ENCODE data around the gene CAPN12.
"Not testable (repeated sequence)": the region's sequence is repeated elsewhere in the genome, so short reads cannot be mapped to it uniquely, and the experiment has no call there.

The CAPN12 gene

DNA sequence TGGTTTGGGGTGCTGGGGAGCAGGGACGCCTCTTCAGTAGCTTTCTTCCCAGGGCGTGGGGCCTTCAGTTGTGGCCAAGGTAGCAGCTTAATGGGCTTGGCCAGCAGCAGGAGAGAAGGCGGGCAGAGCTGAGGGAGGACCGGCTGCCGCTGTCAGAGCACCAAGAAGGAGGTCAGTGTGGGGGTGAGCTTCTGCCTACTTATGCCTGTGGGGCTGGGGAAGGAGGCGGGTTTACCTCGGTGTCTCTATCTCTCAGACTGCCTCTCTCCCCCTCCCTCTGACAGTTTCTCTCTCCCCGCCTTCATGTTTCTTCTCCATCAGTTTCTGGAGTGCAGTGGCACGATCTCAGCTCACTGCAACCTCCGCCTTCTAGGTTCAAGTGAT lies at the start of gene CAPN12:
TSS of gene CAPN12 (minus strand) at position 177 of the 384 bp plus-strand sequence. CDS start 309 bp downstream, outside the sequence.
- DNase-seq: no peak
- Histone ChIP-seq H3K9me3 (ENCODE audit: severe bottlenecking) (no peaks in the 10 kb centered on the region), H3K27ac (no peak within 1 kb of the TSS), H3K27me3 (ENCODE audit: insufficient read depth, low read depth, severe bottlenecking) (no peaks in the 10 kb centered on the region), H3K4me3 (ENCODE audit: low read depth, low read length) (no peak within 1 kb of the TSS), H3K36me3 (no peaks in the 10 kb centered on the region)
- TF ChIP-seq, protein P1, sequence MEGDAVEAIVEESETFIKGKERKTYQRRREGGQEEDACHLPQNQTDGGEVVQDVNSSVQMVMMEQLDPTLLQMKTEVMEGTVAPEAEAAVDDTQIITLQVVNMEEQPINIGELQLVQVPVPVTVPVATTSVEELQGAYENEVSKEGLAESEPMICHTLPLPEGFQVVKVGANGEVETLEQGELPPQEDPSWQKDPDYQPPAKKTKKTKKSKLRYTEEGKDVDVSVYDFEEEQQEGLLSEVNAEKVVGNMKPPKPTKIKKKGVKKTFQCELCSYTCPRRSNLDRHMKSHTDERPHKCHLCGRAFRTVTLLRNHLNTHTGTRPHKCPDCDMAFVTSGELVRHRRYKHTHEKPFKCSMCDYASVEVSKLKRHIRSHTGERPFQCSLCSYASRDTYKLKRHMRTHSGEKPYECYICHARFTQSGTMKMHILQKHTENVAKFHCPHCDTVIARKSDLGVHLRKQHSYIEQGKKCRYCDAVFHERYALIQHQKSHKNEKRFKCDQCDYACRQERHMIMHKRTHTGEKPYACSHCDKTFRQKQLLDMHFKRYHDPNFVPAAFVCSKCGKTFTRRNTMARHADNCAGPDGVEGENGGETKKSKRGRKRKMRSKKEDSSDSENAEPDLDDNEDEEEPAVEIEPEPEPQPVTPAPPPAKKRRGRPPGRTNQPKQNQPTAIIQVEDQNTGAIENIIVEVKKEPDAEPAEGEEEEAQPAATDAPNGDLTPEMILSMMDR (IDR thresholded peaks at IDR 0.05; ENCODE audit: low read depth, low read length): no peak

GRCh38 chr19:38793671-38794070 lies 49.4 kb upstream of the CAPN12 start:
- H3K4me3 ChIP-seq (ENCODE audit: low read depth, low read length): no peak overlapping the region
- no peak overlapping the region for H3K27ac ChIP-seq
- H3K36me3 ChIP-seq: no peaks in the 10 kb centered on the region
- no peaks in the 10 kb centered on the region for H3K27me3 ChIP-seq (ENCODE audit: insufficient read depth, low read depth, severe bottlenecking)
- TF ChIP-seq, protein P1 (IDR thresholded peaks at IDR 0.05; ENCODE audit: low read depth, low read length): no peak
- no peaks in the 10 kb centered on the region for H3K9me3 ChIP-seq (ENCODE audit: severe bottlenecking)
- DNase-seq: no peak

DNA sequence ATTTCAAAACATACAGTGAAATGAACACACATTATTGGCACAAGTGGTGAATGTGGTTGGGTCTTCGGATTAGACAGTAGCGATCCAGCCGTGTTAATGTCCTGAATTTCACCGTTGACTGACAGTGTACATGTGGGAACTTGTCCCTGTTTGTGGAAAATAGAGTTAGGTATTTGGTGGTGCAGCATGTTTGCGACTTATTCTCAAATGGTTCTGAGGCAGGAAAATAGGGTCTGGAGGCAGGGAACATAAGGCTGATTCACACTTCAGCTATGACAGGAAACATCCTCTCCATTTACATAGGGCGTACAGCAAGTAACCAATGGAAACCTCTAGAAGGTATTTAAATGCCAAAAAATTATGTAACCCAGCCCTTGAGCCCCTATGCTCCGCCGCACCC lies 48.9 kb upstream of the CAPN12 start:
- H3K4me3 ChIP-seq (ENCODE audit: low read depth, low read length): no peak overlapping the region
- no peak for DNase-seq

GRCh38 chr19:38792250-38793111 lies 48.2 kb upstream of the CAPN12 start:
- DNase-seq: no peak
- no peak overlapping the region for H3K4me3 ChIP-seq (ENCODE audit: low read depth, low read length)

More for the DNA sequence above, 48.9 kb upstream of the CAPN12 start:
- Histone ChIP-seq H3K27me3 (ENCODE audit: insufficient read depth, low read depth, severe bottlenecking) (no peaks in the 10 kb centered on the region), H3K27ac (no peak overlapping the region), H3K9me3 (ENCODE audit: severe bottlenecking) (no peaks in the 10 kb centered on the region), H3K36me3 (no peaks in the 10 kb centered on the region)
- TF ChIP-seq, protein P1 (IDR thresholded peaks at IDR 0.05; ENCODE audit: low read depth, low read length): no peak

DNA sequence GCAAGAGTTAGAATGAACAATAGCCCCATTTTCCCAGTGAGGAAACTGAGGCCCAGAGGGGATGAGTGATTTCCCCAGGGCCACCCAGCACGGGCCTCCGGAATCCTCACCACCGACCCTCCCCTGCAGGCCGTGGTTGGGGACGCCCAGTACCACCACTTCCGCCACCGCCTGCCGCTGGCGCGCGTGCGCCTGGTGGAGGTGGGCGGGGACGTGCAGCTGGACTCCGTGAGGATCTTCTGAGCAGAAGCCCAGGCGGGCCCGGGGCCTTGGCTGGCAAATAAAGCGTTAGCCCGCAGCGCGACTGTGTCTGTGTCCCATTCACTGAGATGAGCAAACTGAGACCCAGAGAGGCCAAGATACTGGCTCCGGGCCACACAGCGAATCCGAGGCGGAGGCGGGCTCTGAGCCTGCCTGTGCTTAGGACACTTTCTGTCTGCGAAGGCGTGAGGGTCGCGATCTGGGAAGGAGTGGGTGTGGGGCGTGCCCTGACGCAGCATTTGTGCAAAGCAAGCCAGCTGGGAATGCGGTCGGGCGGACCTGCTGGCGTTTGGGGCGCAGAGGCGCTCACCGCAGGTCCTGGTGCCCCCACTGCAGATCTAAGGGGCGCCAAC lies 47.3 kb upstream of the CAPN12 start:
- not testable (repeated sequence) for H3K27ac ChIP-seq; H3K9me3 ChIP-seq (ENCODE audit: severe bottlenecking); DNase-seq; H3K4me3 ChIP-seq (ENCODE audit: low read depth, low read length); H3K27me3 ChIP-seq (ENCODE audit: insufficient read depth, low read depth, severe bottlenecking); H3K36me3 ChIP-seq

More at GRCh38 chr19:38792250-38793111, 48.2 kb upstream of the CAPN12 start:
- no peaks in the 10 kb centered on the region for H3K36me3 ChIP-seq
- H3K9me3 ChIP-seq (ENCODE audit: severe bottlenecking): no peaks in the 10 kb centered on the region
- H3K27ac ChIP-seq: no peak overlapping the region
- TF ChIP-seq, protein P1 (IDR thresholded peaks at IDR 0.05; ENCODE audit: low read depth, low read length): no peak
- H3K27me3 ChIP-seq (ENCODE audit: insufficient read depth, low read depth, severe bottlenecking): no peaks in the 10 kb centered on the region

DNA sequence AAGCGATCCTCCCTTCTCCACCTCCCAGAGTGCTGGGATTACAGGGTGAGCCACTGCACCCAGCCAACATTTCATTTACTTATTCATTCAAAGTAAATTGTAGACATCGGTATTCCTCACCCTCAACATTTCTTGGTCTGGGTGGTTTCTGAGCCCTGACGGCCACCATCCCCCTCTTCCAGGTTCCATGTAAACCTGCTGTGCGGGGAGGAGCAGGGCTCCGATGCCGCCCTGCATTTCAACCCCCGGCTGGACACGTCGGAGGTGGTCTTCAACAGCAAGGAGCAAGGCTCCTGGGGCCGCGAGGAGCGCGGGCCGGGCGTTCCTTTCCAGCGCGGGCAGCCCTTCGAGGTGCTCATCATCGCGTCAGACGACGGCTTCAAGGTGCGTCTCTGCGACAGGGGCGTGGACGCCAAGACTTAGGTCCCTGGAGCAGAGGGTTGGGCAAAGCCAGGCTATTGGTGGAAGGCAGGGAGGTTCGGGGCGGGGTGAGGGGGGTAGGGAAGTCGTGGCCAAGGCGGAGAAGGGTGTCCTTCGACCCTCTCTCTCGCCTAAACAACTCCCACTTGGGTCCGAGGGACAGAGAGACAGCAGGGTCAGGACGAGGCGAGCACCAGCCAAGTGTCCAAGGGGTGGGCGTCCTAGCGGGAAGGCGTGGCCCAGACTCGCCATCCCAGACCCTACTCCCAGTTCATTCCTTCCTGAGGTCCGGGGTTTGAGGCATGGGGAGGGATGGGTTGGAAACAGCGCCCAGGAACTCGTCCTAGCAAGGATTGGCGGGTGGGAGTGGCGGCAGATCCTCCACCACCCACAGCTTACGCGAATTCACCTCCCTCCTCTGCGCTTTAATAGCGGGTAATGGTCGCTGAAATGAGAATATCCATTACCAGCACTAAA lies 46.5 kb upstream of the CAPN12 start:
- not testable (repeated sequence) for H3K27ac ChIP-seq; H3K27me3 ChIP-seq (ENCODE audit: insufficient read depth, low read depth, severe bottlenecking); DNase-seq

More for the DNA sequence above, 46.5 kb upstream of the CAPN12 start:
- not testable (repeated sequence) for H3K9me3 ChIP-seq (ENCODE audit: severe bottlenecking); H3K4me3 ChIP-seq (ENCODE audit: low read depth, low read length); H3K36me3 ChIP-seq

All from WERI-Rb-1 (cell line).